Suppressor macrophage treated with lipopolysaccharide for 1 hour (primary cell): ENCODE data around the gene RILPL1.
"Not testable (repeated sequence)": the region's sequence is repeated elsewhere in the genome, so short reads cannot be mapped to it uniquely, and the experiment has no call there.

Experiments
- DNase-seq, 3 donors: peaks; one replicate each; pipeline ENCODE4 v3.0.0-alpha.2; 2020 to 2022

Gene RILPL1

GRCh38 chr12:123533672-123534643 is at the start of gene RILPL1:
Gene RILPL1 (minus strand): TSS chr12:123533719. CDS start chr12:123533482, 237 bp downstream.
- DNase-seq: peak; percentile 49 to 84 (median 58)

- DNase-seq: no peak
These were observed 47.3 kb upstream of the RILPL1 start for GRCh38 chr12:123580772-123581171.

GRCh38 chr12:123578829-123579228 is 45.3 kb upstream of the RILPL1 start:
- not testable (repeated sequence) for DNase-seq

- DNase-seq: no peak
These were observed 44.7 kb upstream of the RILPL1 start for GRCh38 chr12:123578243-123578642.

GRCh38 chr12:123576611-123577010 is 43.1 kb upstream of the RILPL1 start:
- DNase-seq: no peak

- DNase-seq: no peak
These were observed 40.4 kb upstream of the RILPL1 start for GRCh38 chr12:123573870-123574269.

GRCh38 chr12:123572391-123572790 is 38.9 kb upstream of the RILPL1 start:
- no peak for DNase-seq

GRCh38 chr12:123571343-123571813 is 37.9 kb upstream of the RILPL1 start:
- no peak for DNase-seq

GRCh38 chr12:123559468-123559867 is 25.9 kb upstream of the RILPL1 start:
- DNase-seq: peak; percentile 27 to 39 (median 37)

- not testable (repeated sequence) for DNase-seq
These were observed 25.0 kb upstream of the RILPL1 start for GRCh38 chr12:123558487-123558886.

GRCh38 chr12:123554843-123555242 is 21.3 kb upstream of the RILPL1 start:
- DNase-seq: not testable (repeated sequence)

- peak in 1 of 3 donors; percentile 10 for DNase-seq
These were observed 20.6 kb upstream of the RILPL1 start for GRCh38 chr12:123554136-123554535.

GRCh38 chr12:123550700-123551099 is 17.2 kb upstream of the RILPL1 start:
- no peak for DNase-seq

GRCh38 chr12:123548107-123548506 is 14.6 kb upstream of the RILPL1 start:
- DNase-seq: no peak

GRCh38 chr12:123546281-123546680 is 12.8 kb upstream of the RILPL1 start:
- no peak for DNase-seq

GRCh38 chr12:123543541-123543940 is 10.0 kb upstream of the RILPL1 start:
- no peak for DNase-seq

GRCh38 chr12:123540899-123541662 is 7.6 kb upstream of the RILPL1 start:
- no peak for DNase-seq

- DNase-seq: not testable (repeated sequence)
These were observed 2.4 kb upstream of the RILPL1 start for GRCh38 chr12:123535952-123536351.

- peak in 2 of 3 donors; percentile 37 to 39 for DNase-seq
These were observed 490 bp downstream of the RILPL1 start for GRCh38 chr12:123532808-123533649.

GRCh38 chr12:123532019-123532418 is 1.5 kb downstream of the RILPL1 start:
- DNase-seq: peak; percentile 73 to 77 (median 74)

GRCh38 chr12:123531091-123531490 is 2.4 kb downstream of the RILPL1 start:
- DNase-seq: no peak

- peak; percentile 31 to 52 (median 48) for DNase-seq
These were observed 2.9 kb downstream of the RILPL1 start for GRCh38 chr12:123530668-123531067.
